ENCODE measurements around the gene ELOB. TPM values are rescaled to one million over a fixed set of nuclear protein-coding genes. Genes with fewer than 3 reads are reported as not detected.
A peak's percentile ranks its signal among the peaks of the same experiment; 100 is the strongest.

ELOB gene
- total RNA-seq, 1 donor from 2014 or later, result 84.1 TPM

GRCh38 chr16:2782583-2783351 lies 5.7 kb upstream of the ELOB start:
- DNase-seq, result no peak

- no peak for DNase-seq
Observed at GRCh38 chr16:2779978-2780898, 3.2 kb upstream of the ELOB start.

- DNase-seq, result no peak
Observed at GRCh38 chr16:2779151-2779920, 2.3 kb upstream of the ELOB start.

- no peak for DNase-seq
Observed at GRCh38 chr16:2778630-2778958, 1.5 kb upstream of the ELOB start.

GRCh38 chr16:2777903-2778629 lies 986 bp upstream of the ELOB start:
- DNase-seq, result peak; percentile 26

- no peak for DNase-seq
Observed at GRCh38 chr16:2776500-2777139, 460 bp downstream of the ELOB start.

- no peak for DNase-seq
Observed at GRCh38 chr16:2775765-2776499, 1.1 kb downstream of the ELOB start.

GRCh38 chr16:2775131-2775716 lies 1.9 kb downstream of the ELOB start:
- no peak for DNase-seq

- no peak for DNase-seq
Observed at GRCh38 chr16:2774161-2774891, 2.8 kb downstream of the ELOB start.

- DNase-seq, result no peak
Observed at GRCh38 chr16:2773188-2773968, 3.7 kb downstream of the ELOB start.

- no peak for DNase-seq
Observed at GRCh38 chr16:2771496-2772402, 5.3 kb downstream of the ELOB start.

GRCh38 chr16:2770057-2770951 lies 6.8 kb downstream of the ELOB start:
- DNase-seq, result no peak

GRCh38 chr16:2769675-2770056 lies 7.4 kb downstream of the ELOB start:
- DNase-seq, result no peak

- no peak for DNase-seq
Observed at GRCh38 chr16:2769100-2769529, 8.0 kb downstream of the ELOB start.

- no peak for DNase-seq
Observed at GRCh38 chr16:2768403-2769089, 8.5 kb downstream of the ELOB start.

GRCh38 chr16:2767891-2768290 lies 9.2 kb downstream of the ELOB start:
- no peak for DNase-seq
